GM19452 (cell line): Measurements from ENCODE around the gene CEP135.
"Not testable (repeated sequence)": the region's sequence is repeated elsewhere in the genome, so short reads cannot be mapped to it uniquely, and the experiment has no call there.

Source experiments
- ATAC-seq: cut with Tn5 transposase; IDR thresholded peaks from one replicate; pipeline ENCODE4 v1.9.1; 2021; ENCODE audit not compliant: unreplicated experiment

CEP135 gene

GRCh38 chr4:55938481-55938880 lies 10.3 kb upstream of the CEP135 start:
- ATAC-seq = no peak

GRCh38 chr4:55939421-55939820 lies 9.3 kb upstream of the CEP135 start:
- no peak for ATAC-seq

- ATAC-seq = no peak
Measured at GRCh38 chr4:55941881-55942396, 6.8 kb upstream of the CEP135 start.

GRCh38 chr4:55947254-55947882 lies 1.4 kb upstream of the CEP135 start:
- ATAC-seq = peak; percentile 28

- ATAC-seq = peak; percentile 1
Measured at GRCh38 chr4:55947912-55948725, 626 bp upstream of the CEP135 start.

GRCh38 chr4:55949482-55949802 lies 697 bp downstream of the CEP135 start:
- ATAC-seq = no peak

- no peak for ATAC-seq
Measured at GRCh38 chr4:55951191-55951922, 2.6 kb downstream of the CEP135 start.

- no peak for ATAC-seq
Measured at GRCh38 chr4:55955710-55956109, 7.0 kb downstream of the CEP135 start.

GRCh38 chr4:55959655-55960054 lies 10.9 kb downstream of the CEP135 start:
- ATAC-seq = no peak

GRCh38 chr4:55964046-55964445 lies 15.3 kb downstream of the CEP135 start:
- ATAC-seq = no peak

GRCh38 chr4:55965585-55965984 lies 16.8 kb downstream of the CEP135 start:
- no peak for ATAC-seq

- ATAC-seq = not testable (repeated sequence)
Measured at GRCh38 chr4:55966324-55966723, 17.6 kb downstream of the CEP135 start.

GRCh38 chr4:55967376-55967775 lies 18.6 kb downstream of the CEP135 start:
- no peak for ATAC-seq

GRCh38 chr4:55973650-55974049 lies 24.9 kb downstream of the CEP135 start:
- ATAC-seq = no peak

- no peak for ATAC-seq
Measured at GRCh38 chr4:55977811-55978210, 29.1 kb downstream of the CEP135 start.

GRCh38 chr4:55979562-55979961 lies 30.8 kb downstream of the CEP135 start:
- peak; percentile 56 for ATAC-seq

- no peak for ATAC-seq
Measured at GRCh38 chr4:55980725-55981124, 32.0 kb downstream of the CEP135 start.

GRCh38 chr4:55982976-55983375 lies 34.2 kb downstream of the CEP135 start:
- no peak for ATAC-seq

- no peak for ATAC-seq
Measured at GRCh38 chr4:55989766-55990165, 41.0 kb downstream of the CEP135 start.

GRCh38 chr4:55993994-55994663 lies 45.4 kb downstream of the CEP135 start:
- ATAC-seq = peak; percentile 84

GRCh38 chr4:55996646-55997045 lies 47.9 kb downstream of the CEP135 start:
- ATAC-seq = no peak
